ENCODE results near the gene OR10A4.

DNA sequence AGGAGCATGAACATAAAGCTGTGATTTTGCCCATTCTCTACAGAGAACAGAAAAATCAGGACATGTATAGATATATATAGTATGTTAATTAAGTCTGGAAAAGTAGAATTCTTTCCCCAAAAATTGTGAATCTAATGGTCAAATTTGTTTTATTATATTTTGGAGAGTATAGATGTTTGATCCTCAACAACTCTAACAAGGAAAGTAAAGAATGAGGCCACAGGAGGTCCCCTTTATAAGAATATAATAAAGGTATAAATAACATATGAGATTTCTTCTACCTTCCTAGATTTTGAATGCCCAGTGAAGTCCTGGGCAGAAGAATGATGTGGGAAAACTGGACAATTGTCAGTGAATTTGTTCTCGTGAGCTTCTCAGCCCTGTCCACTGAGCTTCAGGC lies at the start of gene OR10A4:
- TF ChIP-seq, protein P1, sequence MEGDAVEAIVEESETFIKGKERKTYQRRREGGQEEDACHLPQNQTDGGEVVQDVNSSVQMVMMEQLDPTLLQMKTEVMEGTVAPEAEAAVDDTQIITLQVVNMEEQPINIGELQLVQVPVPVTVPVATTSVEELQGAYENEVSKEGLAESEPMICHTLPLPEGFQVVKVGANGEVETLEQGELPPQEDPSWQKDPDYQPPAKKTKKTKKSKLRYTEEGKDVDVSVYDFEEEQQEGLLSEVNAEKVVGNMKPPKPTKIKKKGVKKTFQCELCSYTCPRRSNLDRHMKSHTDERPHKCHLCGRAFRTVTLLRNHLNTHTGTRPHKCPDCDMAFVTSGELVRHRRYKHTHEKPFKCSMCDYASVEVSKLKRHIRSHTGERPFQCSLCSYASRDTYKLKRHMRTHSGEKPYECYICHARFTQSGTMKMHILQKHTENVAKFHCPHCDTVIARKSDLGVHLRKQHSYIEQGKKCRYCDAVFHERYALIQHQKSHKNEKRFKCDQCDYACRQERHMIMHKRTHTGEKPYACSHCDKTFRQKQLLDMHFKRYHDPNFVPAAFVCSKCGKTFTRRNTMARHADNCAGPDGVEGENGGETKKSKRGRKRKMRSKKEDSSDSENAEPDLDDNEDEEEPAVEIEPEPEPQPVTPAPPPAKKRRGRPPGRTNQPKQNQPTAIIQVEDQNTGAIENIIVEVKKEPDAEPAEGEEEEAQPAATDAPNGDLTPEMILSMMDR (IDR thresholded peaks at IDR 0.05) = no peak
- TF ChIP-seq ZFX (IDR thresholded peaks at IDR 0.05; ENCODE audit: borderline replicate concordance) = no peak
